ENCODE data around the gene SLC6A1.

- no peak for TF ChIP-seq CTCF (conservative IDR thresholded peaks at IDR 0.05; ENCODE audit: low read length)
- TF ChIP-seq EZH2phosphoT487 (IDR thresholded peaks at IDR 0.05; ENCODE audit: borderline replicate concordance, low read depth, low read length) = no peak
These were observed 12.0 kb downstream of the SLC6A1 start for GRCh38 chr3:11004563-11004962.
